OCI-LY7 (cell line): ENCODE data around the gene MAGEB17. TPM values are rescaled to one million over a fixed set of nuclear protein-coding genes. Genes with fewer than 3 reads are reported as not detected.

Source experiments
- BruUV-seq: library from RNA; stranded (reverse); fragments of 400-500 nt; replicated peaks from 2 replicates; lab custom pipeline; 2021; lab: Mats Ljungman, UMichigan
- CTCF ChIA-PET: fragments of 300-600 bp; sonication (Branson Sonifier 250); formaldehyde crosslinking; loops from one replicate; lab custom pipeline; 2022; ENCODE audit warnings: antibody characterized with exemption; ENCODE audit not compliant: unreplicated experiment; lab: Charles Lee
- POLR2A ChIA-PET: fragments of 300-600 bp; sonication (Branson Sonifier 250); formaldehyde crosslinking; loops from one replicate; lab custom pipeline; 2022; ENCODE audit warnings: antibody characterized with exemption; lab: Charles Lee
- DNase-seq: peaks from one replicate; pipeline ENCODE4 v3.0.0-alpha.2; 2015; ENCODE audit warnings: low spot score
- H2AFZ ChIP-seq: fragments of 200-600 bp; sonication (generic), shearing (Covaris generic); 2 replicates; pipeline ENCODE4 v1.6.1; 2014; ENCODE audit warnings: mild to moderate bottlenecking, antibody characterized with exemption, low read length, moderate library complexity
- H3K27ac ChIP-seq: fragments of 200-600 bp; sonication (generic); 2 replicates; pipeline ENCODE4 v1.5.1; 2014; ENCODE audit warnings: mixed run types, low read depth, mild to moderate bottlenecking, moderate library complexity, low read length, inconsistent platforms; ENCODE audit not compliant: poor library complexity, severe bottlenecking
- H3K36me3 ChIP-seq: fragments of 200-600 bp; sonication (generic); 2 replicates; pipeline ENCODE4 v1.6.1; 2014; ENCODE audit warnings: mild to moderate bottlenecking, antibody characterized with exemption, low read length, moderate library complexity, mixed read lengths; ENCODE audit not compliant: insufficient read depth
- H3K4me1 ChIP-seq: fragments of 200-600 bp; sonication (generic); 2 replicates; pipeline ENCODE4 v1.5.1; 2014; ENCODE audit warnings: mild to moderate bottlenecking, low read length; ENCODE audit not compliant: insufficient read depth, poor library complexity, severe bottlenecking
- H3K4me2 ChIP-seq: fragments of 200-600 bp; sonication (generic); 2 replicates; pipeline ENCODE4 v1.6.1; 2014; ENCODE audit warnings: mild to moderate bottlenecking, low read length
- H3K4me3 ChIP-seq: fragments of 200-600 bp; sonication (generic); 2 replicates; pipeline ENCODE4 v1.5.1; 2014; ENCODE audit warnings: mild to moderate bottlenecking, low read depth, low read length; ENCODE audit not compliant: poor library complexity, severe bottlenecking
- H3K79me2 ChIP-seq: fragments of 200-600 bp; sonication (generic); 2 replicates; pipeline ENCODE4 v1.6.1; 2016; ENCODE audit warnings: low read depth, mild to moderate bottlenecking, low read length, moderate library complexity, mixed read lengths; ENCODE audit not compliant: insufficient read depth
- H3K9me2 ChIP-seq: fragments of 200-600 bp; sonication (generic); 2 replicates; pipeline ENCODE4 v1.6.1; 2016; ENCODE audit warnings: mild to moderate bottlenecking, low read length, mixed read lengths; ENCODE audit not compliant: insufficient read depth
- H3K9me3 ChIP-seq: fragments of 200-600 bp; sonication (generic); 2 replicates; pipeline ENCODE4 v1.6.1; 2014; ENCODE audit warnings: mild to moderate bottlenecking, mixed run types, low read length, mixed read lengths
- H4K20me1 ChIP-seq: fragments of 200-600 bp; sonication (generic); 2 replicates; pipeline ENCODE4 v1.6.1; 2014; ENCODE audit warnings: mild to moderate bottlenecking, antibody characterized with exemption, low read length, moderate library complexity, mixed read lengths; ENCODE audit not compliant: insufficient read depth
- EZH2phosphoT487 ChIP-seq: fragments of 200-600 bp; sonication (generic); IDR thresholded peaks from 2 replicates; pipeline ENCODE4 v1.6.1; 2018; ENCODE audit warnings: low read depth, borderline replicate concordance, mild to moderate bottlenecking, mixed run types, antibody characterized with exemption, low read length, moderate library complexity, mixed read lengths
- intact Hi-C: fragments of 100-400 bp; cut with micrococcal nuclease; formaldehyde crosslinking; loops from one replicate; pipeline ENCODE4 v1.10.0; 2022; ENCODE audit not compliant: unreplicated experiment
- total RNA-seq, 2 experiments: library from RNA; depleted of rRNA in 1 of 2; stranded (reverse); fragments of >200 nt in 1 of 2; shearing (Covaris generic) in 1 of 2; gene quantifications; 2 replicates each; pipeline ENCODE4 v1.2.3, GENCODE V29; 2014 to 2022
- TF ChIP-seq, protein P1 (sequence below): fragments of 200-600 bp; sonication (generic); conservative IDR thresholded peaks from 2 replicates; pipeline ENCODE4 v1.5.1; 2014; ENCODE audit warnings: mild to moderate bottlenecking, antibody characterized with exemption, low read length, moderate library complexity, mixed read lengths

Gene MAGEB17
- total RNA-seq, 2 experiments from 2014 or later: not detected

DNA sequence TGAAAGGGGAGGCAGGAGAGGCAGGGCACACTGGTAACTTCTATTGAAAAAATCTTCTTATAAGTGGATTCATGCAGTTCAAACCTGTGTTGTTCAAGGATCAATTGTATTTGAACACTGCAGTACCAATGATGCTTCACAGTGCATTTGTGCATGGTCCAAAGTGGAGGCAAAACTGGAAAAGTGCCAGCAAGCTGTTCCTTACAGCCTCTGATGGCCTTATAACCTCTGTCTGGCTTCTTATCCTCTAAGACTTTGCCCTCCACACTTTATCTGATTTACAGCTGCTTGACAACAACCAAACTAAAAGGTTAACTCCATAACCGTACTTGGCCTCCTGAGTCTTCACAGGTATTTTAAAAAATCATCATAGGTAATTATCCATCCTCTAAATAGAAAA, 40.4 kb downstream of the MAGEB17 start:
- no peaks in the 10 kb centered on the region for H3K4me1 ChIP-seq
- no peaks in the 10 kb centered on the region for H3K79me2 ChIP-seq
- H2AFZ ChIP-seq: no peak overlapping the region
- no peaks in the 10 kb centered on the region for H3K9me2 ChIP-seq
- no peak for DNase-seq
- TF ChIP-seq EZH2phosphoT487: no peak
- TF ChIP-seq, protein P1, sequence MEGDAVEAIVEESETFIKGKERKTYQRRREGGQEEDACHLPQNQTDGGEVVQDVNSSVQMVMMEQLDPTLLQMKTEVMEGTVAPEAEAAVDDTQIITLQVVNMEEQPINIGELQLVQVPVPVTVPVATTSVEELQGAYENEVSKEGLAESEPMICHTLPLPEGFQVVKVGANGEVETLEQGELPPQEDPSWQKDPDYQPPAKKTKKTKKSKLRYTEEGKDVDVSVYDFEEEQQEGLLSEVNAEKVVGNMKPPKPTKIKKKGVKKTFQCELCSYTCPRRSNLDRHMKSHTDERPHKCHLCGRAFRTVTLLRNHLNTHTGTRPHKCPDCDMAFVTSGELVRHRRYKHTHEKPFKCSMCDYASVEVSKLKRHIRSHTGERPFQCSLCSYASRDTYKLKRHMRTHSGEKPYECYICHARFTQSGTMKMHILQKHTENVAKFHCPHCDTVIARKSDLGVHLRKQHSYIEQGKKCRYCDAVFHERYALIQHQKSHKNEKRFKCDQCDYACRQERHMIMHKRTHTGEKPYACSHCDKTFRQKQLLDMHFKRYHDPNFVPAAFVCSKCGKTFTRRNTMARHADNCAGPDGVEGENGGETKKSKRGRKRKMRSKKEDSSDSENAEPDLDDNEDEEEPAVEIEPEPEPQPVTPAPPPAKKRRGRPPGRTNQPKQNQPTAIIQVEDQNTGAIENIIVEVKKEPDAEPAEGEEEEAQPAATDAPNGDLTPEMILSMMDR: no peak
- ChIA-PET POLR2A (no interaction called here), CTCF (no interaction called here)
- no peaks in the 10 kb centered on the region for H3K9me3 ChIP-seq
- H3K4me2 ChIP-seq: no peak overlapping the region
- no TSS peak for BruUV-seq
- no peak overlapping the region for H3K4me3 ChIP-seq
- intact Hi-C loops: no loop called here
- H3K27ac ChIP-seq: no peak overlapping the region
- no peaks in the 10 kb centered on the region for H3K36me3 ChIP-seq
- no peaks in the 10 kb centered on the region for H4K20me1 ChIP-seq

DNA sequence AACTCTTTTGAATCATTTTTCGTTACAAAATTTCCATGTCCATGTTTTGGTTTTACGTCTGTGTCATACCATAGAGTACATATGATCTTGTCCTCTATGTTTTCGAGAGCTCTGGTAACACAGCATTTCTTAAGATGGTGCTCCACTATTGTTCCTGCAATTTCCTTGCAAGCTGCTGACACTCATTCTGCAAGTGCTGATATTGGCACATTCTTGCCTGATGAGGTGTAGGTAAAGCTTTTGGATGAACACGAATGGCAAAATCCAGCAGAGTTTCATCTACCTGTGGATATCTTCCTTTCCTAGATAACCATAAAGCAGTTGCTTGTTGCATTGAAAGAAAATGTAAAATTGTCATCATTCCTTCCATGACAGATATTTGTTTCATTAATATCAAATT, 41.3 kb downstream of the MAGEB17 start:
- H3K9me3 ChIP-seq: no peaks in the 10 kb centered on the region
- no peak overlapping the region for H2AFZ ChIP-seq
- DNase-seq: no peak
- TF ChIP-seq, protein P1: no peak
- no peak for TF ChIP-seq EZH2phosphoT487
- ChIA-PET CTCF (no interaction called here), POLR2A (no interaction called here)
- no peaks in the 10 kb centered on the region for H3K4me1 ChIP-seq
- H3K9me2 ChIP-seq: no peaks in the 10 kb centered on the region
- no peak overlapping the region for H3K4me2 ChIP-seq
- H3K36me3 ChIP-seq: no peaks in the 10 kb centered on the region
- H3K79me2 ChIP-seq: no peaks in the 10 kb centered on the region
- no peak overlapping the region for H3K27ac ChIP-seq
- intact Hi-C loops: no loop called here
- no peak overlapping the region for H3K4me3 ChIP-seq
- H4K20me1 ChIP-seq: no peaks in the 10 kb centered on the region
- BruUV-seq: no TSS peak

DNA sequence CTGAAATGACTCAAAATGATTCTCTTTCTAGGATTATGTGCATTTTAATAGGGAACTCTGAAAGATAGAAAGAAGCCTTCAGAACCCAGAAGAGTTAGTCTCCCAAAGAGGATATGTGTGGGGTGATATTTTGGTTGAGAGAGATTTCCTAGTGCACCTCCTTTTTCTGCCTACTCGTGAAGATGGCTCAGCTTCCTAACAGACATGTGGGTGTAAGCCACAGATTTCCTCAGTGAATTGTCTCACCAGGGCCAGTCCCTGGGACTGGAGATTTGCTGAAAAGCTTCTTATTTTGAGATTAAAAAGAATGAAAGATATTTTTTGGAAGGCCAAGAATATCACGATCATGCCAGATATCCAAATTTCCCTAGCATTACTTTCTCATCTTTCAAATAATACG, 42.8 kb downstream of the MAGEB17 start:
- no peaks in the 10 kb centered on the region for H3K9me3 ChIP-seq
- no peaks in the 10 kb centered on the region for H3K4me1 ChIP-seq
- TF ChIP-seq EZH2phosphoT487: no peak
- TF ChIP-seq, protein P1: no peak
- H3K4me2 ChIP-seq: no peak overlapping the region
- no peaks in the 10 kb centered on the region for H3K36me3 ChIP-seq
- no peak overlapping the region for H2AFZ ChIP-seq
- H3K9me2 ChIP-seq: no peaks in the 10 kb centered on the region
- DNase-seq: no peak
- no peaks in the 10 kb centered on the region for H3K79me2 ChIP-seq
- no TSS peak for BruUV-seq
- POLR2A ChIA-PET: no interaction called here
- intact Hi-C loops: no loop called here
- no peak overlapping the region for H3K27ac ChIP-seq
- CTCF ChIA-PET: no interaction called here
- H4K20me1 ChIP-seq: no peaks in the 10 kb centered on the region
- H3K4me3 ChIP-seq: no peak overlapping the region
